SU-DHL-6 (cell line): ENCODE results near the gene RHBG.

Source experiments
- EZH2phosphoT487 ChIP-seq: fragments of 200-600 bp; sonication (generic), shearing (Covaris generic); conservative IDR thresholded peaks from 2 replicates; pipeline ENCODE4 v1.6.1; 2018; ENCODE audit warnings: mild to moderate bottlenecking, antibody characterized with exemption, low read length, moderate library complexity, mixed read lengths
- TF ChIP-seq, protein P1 (sequence below): fragments of 200-600 bp; sonication (generic); IDR thresholded peaks from one replicate; pipeline ENCODE4 v1.5.1; 2017; ENCODE audit warnings: antibody characterized with exemption, mild to moderate bottlenecking, low read length, moderate library complexity; ENCODE audit not compliant: insufficient read depth, poor library complexity, severe bottlenecking

DNA sequence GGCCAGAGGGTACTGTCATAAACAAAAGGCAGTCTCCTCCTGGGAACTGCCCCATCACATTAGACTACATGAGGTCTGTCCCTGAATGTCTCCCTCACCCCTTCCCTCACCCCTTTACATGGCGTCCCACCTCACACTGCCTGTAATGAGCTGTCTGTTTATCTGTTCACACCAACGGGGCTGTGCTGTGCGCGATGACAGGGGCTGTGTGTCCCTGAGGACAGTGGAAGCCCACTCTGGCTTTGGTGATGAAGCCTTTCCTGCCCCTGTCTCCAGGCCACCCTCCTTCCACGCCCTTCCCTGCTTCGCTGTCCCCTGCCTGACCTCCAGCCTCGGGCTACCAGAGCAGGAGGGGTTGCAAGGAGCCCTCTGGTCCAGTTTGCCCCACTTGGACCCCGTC lies 22.7 kb downstream of the RHBG start:
- TF ChIP-seq, protein P1, sequence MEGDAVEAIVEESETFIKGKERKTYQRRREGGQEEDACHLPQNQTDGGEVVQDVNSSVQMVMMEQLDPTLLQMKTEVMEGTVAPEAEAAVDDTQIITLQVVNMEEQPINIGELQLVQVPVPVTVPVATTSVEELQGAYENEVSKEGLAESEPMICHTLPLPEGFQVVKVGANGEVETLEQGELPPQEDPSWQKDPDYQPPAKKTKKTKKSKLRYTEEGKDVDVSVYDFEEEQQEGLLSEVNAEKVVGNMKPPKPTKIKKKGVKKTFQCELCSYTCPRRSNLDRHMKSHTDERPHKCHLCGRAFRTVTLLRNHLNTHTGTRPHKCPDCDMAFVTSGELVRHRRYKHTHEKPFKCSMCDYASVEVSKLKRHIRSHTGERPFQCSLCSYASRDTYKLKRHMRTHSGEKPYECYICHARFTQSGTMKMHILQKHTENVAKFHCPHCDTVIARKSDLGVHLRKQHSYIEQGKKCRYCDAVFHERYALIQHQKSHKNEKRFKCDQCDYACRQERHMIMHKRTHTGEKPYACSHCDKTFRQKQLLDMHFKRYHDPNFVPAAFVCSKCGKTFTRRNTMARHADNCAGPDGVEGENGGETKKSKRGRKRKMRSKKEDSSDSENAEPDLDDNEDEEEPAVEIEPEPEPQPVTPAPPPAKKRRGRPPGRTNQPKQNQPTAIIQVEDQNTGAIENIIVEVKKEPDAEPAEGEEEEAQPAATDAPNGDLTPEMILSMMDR, result no peak
- no peak for TF ChIP-seq EZH2phosphoT487
